HG03280 (cell line): ENCODE results near the gene ZFYVE28.

Experiments
- ATAC-seq: cut with Tn5 transposase; IDR thresholded peaks from one replicate; pipeline ENCODE4 v1.9.1; 2021; ENCODE audit warnings: mild to moderate bottlenecking, moderate library complexity; ENCODE audit not compliant: unreplicated experiment

Gene ZFYVE28

GRCh38 chr4:2252530-2253091 is 165.8 kb downstream of the ZFYVE28 start:
- ATAC-seq, result no peak

- no peak for ATAC-seq
These were observed 166.5 kb downstream of the ZFYVE28 start for GRCh38 chr4:2251795-2252529.

GRCh38 chr4:2251073-2251794 is 167.2 kb downstream of the ZFYVE28 start:
- ATAC-seq, result no peak

GRCh38 chr4:2250357-2251072 is 167.9 kb downstream of the ZFYVE28 start:
- ATAC-seq, result no peak

- ATAC-seq, result no peak
These were observed 168.7 kb downstream of the ZFYVE28 start for GRCh38 chr4:2249526-2250356.

GRCh38 chr4:2248821-2249261 is 169.6 kb downstream of the ZFYVE28 start:
- no peak for ATAC-seq

GRCh38 chr4:2248044-2248780 is 170.2 kb downstream of the ZFYVE28 start:
- no peak for ATAC-seq

GRCh38 chr4:2247128-2248043 is 171.1 kb downstream of the ZFYVE28 start:
- no peak for ATAC-seq

GRCh38 chr4:2246384-2247127 is 171.9 kb downstream of the ZFYVE28 start:
- ATAC-seq, result no peak

GRCh38 chr4:2245787-2246275 is 172.6 kb downstream of the ZFYVE28 start:
- no peak for ATAC-seq

GRCh38 chr4:2245057-2245786 is 173.2 kb downstream of the ZFYVE28 start:
- no peak for ATAC-seq

- ATAC-seq, result no peak
These were observed 174.6 kb downstream of the ZFYVE28 start for GRCh38 chr4:2243681-2244380.

- ATAC-seq, result peak; percentile 91
These were observed 176.8 kb downstream of the ZFYVE28 start, which contains the start of the genes HAUS3 and POLN for GRCh38 chr4:2241410-2242353. Gene HAUS3, minus strand, starts transcription at chr4:2242121. Its CDS starts 1,175 bp downstream, at chr4:2240946. Gene POLN, minus strand, starts transcription at chr4:2242121. Its CDS starts 12,890 bp downstream, at chr4:2229231.

- no peak for ATAC-seq
These were observed 177.4 kb downstream of the ZFYVE28 start for GRCh38 chr4:2241003-2241402.

- ATAC-seq, result no peak
These were observed 181.3 kb downstream of the ZFYVE28 start for GRCh38 chr4:2236944-2237666.
